ENCODE measurements around the gene OR4B1. TPM values are rescaled to one million over a fixed set of nuclear protein-coding genes. Genes with fewer than 3 reads are reported as not detected.

The OR4B1 gene, protein sequence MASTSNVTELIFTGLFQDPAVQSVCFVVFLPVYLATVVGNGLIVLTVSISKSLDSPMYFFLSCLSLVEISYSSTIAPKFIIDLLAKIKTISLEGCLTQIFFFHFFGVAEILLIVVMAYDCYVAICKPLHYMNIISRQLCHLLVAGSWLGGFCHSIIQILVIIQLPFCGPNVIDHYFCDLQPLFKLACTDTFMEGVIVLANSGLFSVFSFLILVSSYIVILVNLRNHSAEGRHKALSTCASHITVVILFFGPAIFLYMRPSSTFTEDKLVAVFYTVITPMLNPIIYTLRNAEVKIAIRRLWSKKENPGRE
- total RNA-seq (not detected in 2 replicates), polyA plus RNA-seq (not detected in 2 replicates)

- H3K79me2 ChIP-seq: no peaks in the 10 kb centered on the region
- H4K20me1 ChIP-seq (ENCODE audit: insufficient read depth, poor library complexity, severe bottlenecking): no peaks in the 10 kb centered on the region
- 49% methylated on average over 2 of the region's 2 CpGs for WGBS (ENCODE audit: low lambda C conversion rate, missing lambda C conversion rate)
- no peak for TF ChIP-seq EZH2phosphoT487 (IDR thresholded peaks at IDR 0.05; ENCODE audit: low read depth, severe bottlenecking, unreplicated experiment)
- H3K4me3 ChIP-seq: no peak within 1 kb of the TSS
- no peak within 1 kb of the TSS for H3K4me2 ChIP-seq
- H3K4me1 ChIP-seq (ENCODE audit: insufficient read depth): no peaks in the 10 kb centered on the region
- no peak within 1 kb of the TSS for H3K27ac ChIP-seq
- no peaks in the 10 kb centered on the region for H3K27me3 ChIP-seq
- H3K9me3 ChIP-seq (ENCODE audit: low read depth): no peaks in the 10 kb centered on the region
- H2AFZ ChIP-seq: no peak within 1 kb of the TSS
- H3K9me2 ChIP-seq (replicated peaks; ENCODE audit: insufficient read depth): no peaks in the 10 kb centered on the region
- H3K36me3 ChIP-seq (replicated peaks; ENCODE audit: insufficient read depth, low read depth): no peaks in the 10 kb centered on the region
- DNase-seq (ENCODE audit: low spot score): no peak
Observed at GRCh38 chr11:48216510-48216909, at the start of gene OR4B1. Gene OR4B1, plus strand, starts transcription at chr11:48216810. Its CDS starts 0 bp downstream, at chr11:48216810.

GRCh38 chr11:48167380-48167779 lies 49.2 kb upstream of the OR4B1 start:
- Histone ChIP-seq H2AFZ (no peak overlapping the region), H3K9me3 (ENCODE audit: low read depth) (no peaks in the 10 kb centered on the region), H3K4me3 (no peak overlapping the region), H3K9me2 (replicated peaks; ENCODE audit: insufficient read depth) (no peaks in the 10 kb centered on the region), H3K27ac (no peak overlapping the region), H3K4me2 (no peak overlapping the region), H4K20me1 (ENCODE audit: insufficient read depth, poor library complexity, severe bottlenecking) (no peaks in the 10 kb centered on the region), H3K4me1 (ENCODE audit: insufficient read depth) (no peaks in the 10 kb centered on the region), H3K36me3 (replicated peaks; ENCODE audit: insufficient read depth, low read depth) (no peaks in the 10 kb centered on the region), H3K79me2 (no peaks in the 10 kb centered on the region), H3K27me3 (no peaks in the 10 kb centered on the region)
- no peak for DNase-seq (ENCODE audit: low spot score)
- TF ChIP-seq EZH2 (IDR thresholded peaks at IDR 0.05; ENCODE audit: borderline replicate concordance) (no peak), EZH2phosphoT487 (IDR thresholded peaks at IDR 0.05; ENCODE audit: low read depth, severe bottlenecking, unreplicated experiment) (no peak)
- TF ChIP-seq, protein P1, sequence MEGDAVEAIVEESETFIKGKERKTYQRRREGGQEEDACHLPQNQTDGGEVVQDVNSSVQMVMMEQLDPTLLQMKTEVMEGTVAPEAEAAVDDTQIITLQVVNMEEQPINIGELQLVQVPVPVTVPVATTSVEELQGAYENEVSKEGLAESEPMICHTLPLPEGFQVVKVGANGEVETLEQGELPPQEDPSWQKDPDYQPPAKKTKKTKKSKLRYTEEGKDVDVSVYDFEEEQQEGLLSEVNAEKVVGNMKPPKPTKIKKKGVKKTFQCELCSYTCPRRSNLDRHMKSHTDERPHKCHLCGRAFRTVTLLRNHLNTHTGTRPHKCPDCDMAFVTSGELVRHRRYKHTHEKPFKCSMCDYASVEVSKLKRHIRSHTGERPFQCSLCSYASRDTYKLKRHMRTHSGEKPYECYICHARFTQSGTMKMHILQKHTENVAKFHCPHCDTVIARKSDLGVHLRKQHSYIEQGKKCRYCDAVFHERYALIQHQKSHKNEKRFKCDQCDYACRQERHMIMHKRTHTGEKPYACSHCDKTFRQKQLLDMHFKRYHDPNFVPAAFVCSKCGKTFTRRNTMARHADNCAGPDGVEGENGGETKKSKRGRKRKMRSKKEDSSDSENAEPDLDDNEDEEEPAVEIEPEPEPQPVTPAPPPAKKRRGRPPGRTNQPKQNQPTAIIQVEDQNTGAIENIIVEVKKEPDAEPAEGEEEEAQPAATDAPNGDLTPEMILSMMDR (IDR thresholded peaks at IDR 0.05; ENCODE audit: poor library complexity): no peak
- 95% methylated on average over 6 of the region's 6 CpGs for WGBS (ENCODE audit: low lambda C conversion rate, missing lambda C conversion rate)

GRCh38 chr11:48168815-48169214 lies 47.8 kb upstream of the OR4B1 start:
- Histone ChIP-seq H2AFZ (no peak overlapping the region), H4K20me1 (ENCODE audit: insufficient read depth, poor library complexity, severe bottlenecking) (no peaks in the 10 kb centered on the region), H3K27me3 (no peaks in the 10 kb centered on the region), H3K4me3 (no peak overlapping the region), H3K79me2 (no peaks in the 10 kb centered on the region), H3K36me3 (replicated peaks; ENCODE audit: insufficient read depth, low read depth) (no peaks in the 10 kb centered on the region), H3K9me2 (replicated peaks; ENCODE audit: insufficient read depth) (no peaks in the 10 kb centered on the region), H3K9me3 (ENCODE audit: low read depth) (no peaks in the 10 kb centered on the region), H3K27ac (no peak overlapping the region), H3K4me1 (ENCODE audit: insufficient read depth) (no peaks in the 10 kb centered on the region), H3K4me2 (no peak overlapping the region)
- 90% methylated on average over 6 of the region's 6 CpGs for WGBS (ENCODE audit: low lambda C conversion rate, missing lambda C conversion rate)
- DNase-seq (ENCODE audit: low spot score): no peak
- TF ChIP-seq, protein P1 (IDR thresholded peaks at IDR 0.05; ENCODE audit: poor library complexity): no peak
- TF ChIP-seq EZH2phosphoT487 (IDR thresholded peaks at IDR 0.05; ENCODE audit: low read depth, severe bottlenecking, unreplicated experiment): no peak
- no peak for TF ChIP-seq EZH2 (IDR thresholded peaks at IDR 0.05; ENCODE audit: borderline replicate concordance)

- DNase-seq (ENCODE audit: low spot score): no peak
- no peaks in the 10 kb centered on the region for H3K9me2 ChIP-seq (replicated peaks; ENCODE audit: insufficient read depth)
Observed at GRCh38 chr11:48169259-48169658, 47.4 kb upstream of the OR4B1 start.

More at GRCh38 chr11:48169259-48169658, 47.4 kb upstream of the OR4B1 start:
- no peak overlapping the region for H3K4me3 ChIP-seq
- no peaks in the 10 kb centered on the region for H4K20me1 ChIP-seq (ENCODE audit: insufficient read depth, poor library complexity, severe bottlenecking)
- H3K4me2 ChIP-seq: no peak overlapping the region
- no peaks in the 10 kb centered on the region for H3K9me3 ChIP-seq (ENCODE audit: low read depth)
- WGBS (ENCODE audit: low lambda C conversion rate, missing lambda C conversion rate): 94% methylated on average over 6 of the region's 6 CpGs
- no peaks in the 10 kb centered on the region for H3K27me3 ChIP-seq
- no peak overlapping the region for H2AFZ ChIP-seq
- no peaks in the 10 kb centered on the region for H3K79me2 ChIP-seq
- TF ChIP-seq EZH2phosphoT487 (IDR thresholded peaks at IDR 0.05; ENCODE audit: low read depth, severe bottlenecking, unreplicated experiment) (no peak), EZH2 (IDR thresholded peaks at IDR 0.05; ENCODE audit: borderline replicate concordance) (no peak)
- TF ChIP-seq, protein P1 (IDR thresholded peaks at IDR 0.05; ENCODE audit: poor library complexity): no peak
- H3K36me3 ChIP-seq (replicated peaks; ENCODE audit: insufficient read depth, low read depth): no peaks in the 10 kb centered on the region
- no peaks in the 10 kb centered on the region for H3K4me1 ChIP-seq (ENCODE audit: insufficient read depth)
- H3K27ac ChIP-seq: no peak overlapping the region

Measured in hepatocyte (in vitro differentiated cells).